ENCODE measurements around the gene HACE1.
A peak's percentile ranks its signal among the peaks of the same experiment; 100 is the strongest.

Gene HACE1

DNA sequence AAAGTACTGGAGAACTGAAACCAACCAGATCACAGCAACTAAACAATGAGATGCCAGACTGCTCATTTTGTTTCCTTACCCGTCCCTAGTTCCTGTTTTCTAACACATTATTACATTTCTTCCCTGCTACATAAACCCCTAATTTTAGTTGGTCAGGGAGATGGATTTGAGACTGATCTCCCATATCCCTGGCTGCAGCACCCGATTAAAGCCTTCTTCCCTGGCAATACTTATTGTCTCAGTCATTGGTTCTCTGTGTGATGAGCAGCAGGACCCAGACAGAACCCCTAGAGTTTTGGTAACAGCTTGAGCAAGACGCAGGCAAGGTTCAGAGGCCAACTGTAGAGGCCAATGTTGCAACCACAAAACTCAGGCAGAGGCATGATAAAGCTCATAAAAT, 28.3 kb upstream of the HACE1 start:
- TF ChIP-seq, protein P1, sequence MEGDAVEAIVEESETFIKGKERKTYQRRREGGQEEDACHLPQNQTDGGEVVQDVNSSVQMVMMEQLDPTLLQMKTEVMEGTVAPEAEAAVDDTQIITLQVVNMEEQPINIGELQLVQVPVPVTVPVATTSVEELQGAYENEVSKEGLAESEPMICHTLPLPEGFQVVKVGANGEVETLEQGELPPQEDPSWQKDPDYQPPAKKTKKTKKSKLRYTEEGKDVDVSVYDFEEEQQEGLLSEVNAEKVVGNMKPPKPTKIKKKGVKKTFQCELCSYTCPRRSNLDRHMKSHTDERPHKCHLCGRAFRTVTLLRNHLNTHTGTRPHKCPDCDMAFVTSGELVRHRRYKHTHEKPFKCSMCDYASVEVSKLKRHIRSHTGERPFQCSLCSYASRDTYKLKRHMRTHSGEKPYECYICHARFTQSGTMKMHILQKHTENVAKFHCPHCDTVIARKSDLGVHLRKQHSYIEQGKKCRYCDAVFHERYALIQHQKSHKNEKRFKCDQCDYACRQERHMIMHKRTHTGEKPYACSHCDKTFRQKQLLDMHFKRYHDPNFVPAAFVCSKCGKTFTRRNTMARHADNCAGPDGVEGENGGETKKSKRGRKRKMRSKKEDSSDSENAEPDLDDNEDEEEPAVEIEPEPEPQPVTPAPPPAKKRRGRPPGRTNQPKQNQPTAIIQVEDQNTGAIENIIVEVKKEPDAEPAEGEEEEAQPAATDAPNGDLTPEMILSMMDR (IDR thresholded peaks at IDR 0.05; ENCODE audit: poor library complexity, severe bottlenecking): no peak
- ATAC-seq (ENCODE audit: low read depth) (no peak), DNase-seq (ENCODE audit: low spot score) (no peak)
- H3K36me3 ChIP-seq (ENCODE audit: low read depth): no peaks in the 10 kb centered on the region
- no peak overlapping the region for H3K27ac ChIP-seq (ENCODE audit: poor library complexity, severe bottlenecking)
- H3K4me1 ChIP-seq (ENCODE audit: insufficient read depth, poor library complexity, severe bottlenecking): no peaks in the 10 kb centered on the region
- peaks cover 6% of the 10 kb centered on the region for H3K27me3 ChIP-seq (ENCODE audit: insufficient read depth, poor library complexity, severe bottlenecking)
- H3K4me3 ChIP-seq (ENCODE audit: severe bottlenecking): no peak overlapping the region
- H3K9me3 ChIP-seq (ENCODE audit: severe bottlenecking): no peaks in the 10 kb centered on the region

DNA sequence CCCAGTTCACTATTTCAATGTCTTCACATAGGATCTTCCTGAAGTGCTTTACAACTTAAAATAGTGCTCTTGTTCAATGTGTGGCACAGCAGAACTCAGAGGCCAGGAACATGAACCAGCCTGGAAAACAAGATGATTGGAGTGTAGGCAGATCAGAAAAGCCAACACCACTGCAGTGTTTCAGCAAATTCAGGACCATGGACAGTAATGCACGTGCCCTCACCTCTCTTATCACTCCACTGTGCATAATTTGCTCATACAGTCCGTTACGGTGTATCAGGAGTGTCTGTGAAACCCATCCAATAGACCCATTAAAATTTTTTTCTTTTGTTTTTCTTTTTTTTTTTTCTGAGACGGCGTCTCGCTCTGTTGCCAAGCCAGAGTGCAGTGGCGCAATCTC, 27.6 kb upstream of the HACE1 start:
- ATAC-seq (ENCODE audit: low read depth) (peak; percentile 76), DNase-seq (ENCODE audit: low spot score) (no peak)
- Histone ChIP-seq H3K27ac (ENCODE audit: poor library complexity, severe bottlenecking) (no peak overlapping the region), H3K27me3 (ENCODE audit: insufficient read depth, poor library complexity, severe bottlenecking) (peaks cover 6% of the 10 kb centered on the region), H3K4me3 (ENCODE audit: severe bottlenecking) (no peak overlapping the region), H3K9me3 (ENCODE audit: severe bottlenecking) (no peaks in the 10 kb centered on the region), H3K36me3 (ENCODE audit: low read depth) (no peaks in the 10 kb centered on the region), H3K4me1 (ENCODE audit: insufficient read depth, poor library complexity, severe bottlenecking) (no peaks in the 10 kb centered on the region)
- TF ChIP-seq, protein P1 (IDR thresholded peaks at IDR 0.05; ENCODE audit: poor library complexity, severe bottlenecking): no peak

DNA sequence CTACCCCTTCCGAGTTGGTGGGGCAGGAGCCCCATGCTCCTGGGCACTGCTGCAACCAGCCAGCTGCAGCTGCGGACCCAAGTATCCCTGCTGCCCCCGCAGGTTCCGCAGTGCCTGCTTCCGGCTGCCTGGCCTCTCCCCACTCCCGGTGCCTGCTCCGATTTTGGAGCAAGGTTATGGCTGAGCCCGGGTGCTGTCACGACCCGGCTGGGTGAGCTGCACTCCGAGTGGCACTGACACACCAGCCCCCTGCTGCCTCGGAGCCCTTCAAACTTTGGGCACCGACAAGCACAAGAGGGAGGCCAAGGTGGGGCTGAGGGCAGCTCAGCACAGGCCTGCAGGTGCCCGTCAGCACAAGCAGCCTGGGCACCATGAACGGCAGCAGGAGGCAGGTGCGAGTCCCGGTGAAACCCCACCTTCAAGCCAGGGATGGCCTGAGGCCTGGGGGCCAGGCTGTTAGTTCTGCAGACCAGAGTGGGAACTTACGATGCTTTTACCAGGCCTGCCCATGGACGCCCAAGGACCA, 25.9 kb upstream of the HACE1 start:
- TF ChIP-seq, protein P1 (IDR thresholded peaks at IDR 0.05; ENCODE audit: poor library complexity, severe bottlenecking): no peak
- ATAC-seq (ENCODE audit: low read depth) (no peak; the same call in 2 of the 3 replicates), DNase-seq (ENCODE audit: low spot score) (no peak)
- Histone ChIP-seq H3K27ac (ENCODE audit: poor library complexity, severe bottlenecking) (no peak overlapping the region), H3K9me3 (ENCODE audit: severe bottlenecking) (no peaks in the 10 kb centered on the region), H3K4me3 (ENCODE audit: severe bottlenecking) (no peak overlapping the region), H3K4me1 (ENCODE audit: insufficient read depth, poor library complexity, severe bottlenecking) (no peaks in the 10 kb centered on the region), H3K27me3 (ENCODE audit: insufficient read depth, poor library complexity, severe bottlenecking) (peaks cover 6% of the 10 kb centered on the region), H3K36me3 (ENCODE audit: low read depth) (no peaks in the 10 kb centered on the region)

DNA sequence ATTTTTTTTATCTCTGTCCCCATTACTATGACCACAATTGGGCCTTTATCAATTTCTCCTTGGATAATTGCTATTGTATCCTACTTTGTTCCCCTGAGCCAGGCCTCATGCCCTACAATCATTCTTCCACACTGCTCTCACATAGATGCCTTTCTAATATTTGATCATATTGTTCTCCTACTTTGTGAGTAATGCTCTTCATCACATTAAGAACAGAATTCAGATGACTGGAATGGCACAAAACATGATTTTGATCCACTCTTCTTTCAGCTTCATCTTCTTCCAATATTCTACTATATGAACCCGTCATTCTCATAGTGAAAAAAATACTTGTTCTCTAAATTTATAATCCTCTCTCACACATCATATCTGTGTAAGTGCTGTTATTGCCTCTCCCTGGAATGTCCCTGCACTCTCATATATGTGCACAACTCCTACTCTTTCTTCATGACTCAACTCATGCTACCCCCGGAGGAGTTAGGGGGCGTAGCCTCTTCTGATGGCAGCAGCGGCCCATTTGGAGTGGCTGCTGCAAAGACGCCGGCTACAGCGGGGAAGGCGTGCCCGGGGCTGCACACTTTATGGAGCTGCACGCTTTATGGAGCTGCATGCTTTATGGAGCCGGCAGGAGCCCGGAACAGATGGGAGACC, 25.3 kb upstream of the HACE1 start:
- ATAC-seq (ENCODE audit: low read depth): no peak; the same call in 2 of the 3 replicates
- DNase-seq (ENCODE audit: low spot score): no peak

More for the DNA sequence above, 25.3 kb upstream of the HACE1 start:
- Histone ChIP-seq H3K4me1 (ENCODE audit: insufficient read depth, poor library complexity, severe bottlenecking) (no peaks in the 10 kb centered on the region), H3K4me3 (ENCODE audit: severe bottlenecking) (no peak overlapping the region), H3K27me3 (ENCODE audit: insufficient read depth, poor library complexity, severe bottlenecking) (peaks cover 6% of the 10 kb centered on the region), H3K27ac (ENCODE audit: poor library complexity, severe bottlenecking) (no peak overlapping the region), H3K36me3 (ENCODE audit: low read depth) (no peaks in the 10 kb centered on the region), H3K9me3 (ENCODE audit: severe bottlenecking) (no peaks in the 10 kb centered on the region)
- TF ChIP-seq, protein P1 (IDR thresholded peaks at IDR 0.05; ENCODE audit: poor library complexity, severe bottlenecking): no peak

Data from RWPE2 (cell line).